ENCODE results near the gene HEXIM2. TPM values are rescaled to one million over a fixed set of nuclear protein-coding genes. Genes with fewer than 3 reads are reported as not detected.

HEXIM2 gene
- total and polyA plus RNA-seq, 2 of the 4 experiments (the other 2 are of a cell fraction): 4.5 to 6.1 TPM

GRCh38 chr17:45143094-45143670 lies 18.5 kb upstream of the HEXIM2 start (continued):
- TF ChIP-seq POLR2A (IDR thresholded peaks at IDR 0.05; ENCODE audit: low read depth, low read length): no peak

- H2AFZ ChIP-seq (replicated peaks; ENCODE audit: low read length, poor library complexity): peak overlapping the region; percentile 95
- ChIA-PET POLR2A (ENCODE audit: unreplicated experiment) (no interaction called here), CTCF (interaction anchor here (0.5 to 1.4 kb wide), 3 partner anchors 9 to 68 kb away, joined by 3 to 10 read pairs (median 3); partner anchors contain the start of gene ACBD4)
- peak overlapping the region; percentile 85 for H3K14ac ChIP-seq (replicated peaks; ENCODE audit: low read depth, low read length)
- H4K20me1 ChIP-seq (ENCODE audit: insufficient read depth, low read length): peaks cover 5% of the 10 kb centered on the region
- peak; percentile 80 for DNase-seq
- peak overlapping the region; percentile 72; the same call in 1 of the 2 replicates for H3K23ac ChIP-seq (ENCODE audit: low read depth, low read length)
- peaks cover 14% of the 10 kb centered on the region for H3K9me1 ChIP-seq (ENCODE audit: insufficient read depth, low read length)
- peak overlapping the region; percentile 98 for H2AK9ac ChIP-seq (replicated peaks; ENCODE audit: low read depth, low read length, poor library complexity)
- H3K56ac ChIP-seq (ENCODE audit: extremely low read depth, insufficient read depth, low read length): peak overlapping the region; percentile 74
- H2BK20ac ChIP-seq (ENCODE audit: low read depth, low read length): 0 out of 2 replicates have a peak overlapping the region, but pooled peaks have one; percentile 13
- H3K36me3 ChIP-seq (ENCODE audit: control insufficient read depth, insufficient read depth, low read length): no peaks in the 10 kb centered on the region
- ATAC-seq (ENCODE audit: low read depth): peak; percentile 49
- H3K27ac ChIP-seq (ENCODE audit: insufficient read depth, low read length): peak overlapping the region; percentile 98
- dilution Hi-C loops (cut with HindIII; ENCODE audit: low sequenced_read_pairs, unreplicated experiment) (no loop called here), intact Hi-C loops (cut with micrococcal nuclease) (no loop called here), in situ Hi-C loops (cut with MboI; ENCODE audit: low sequenced_read_pairs) (no loop called here)
- peak overlapping the region; percentile 69 for H3K9ac ChIP-seq (ENCODE audit: low read depth, low read length)
- peak; percentile 84; the same call in 1 of the 2 replicates for TF ChIP-seq MAZ (IDR thresholded peaks at IDR 0.05; ENCODE audit: borderline replicate concordance, low read depth, low read length)
- no peak for TF ChIP-seq ELK1 (IDR thresholded peaks at IDR 0.05; ENCODE audit: borderline replicate concordance, low read depth, low read length)
- peaks cover 0 to 24% of the 10 kb centered on the region in 2 experiments; a peak in 2 of 4 replicates for H3K79me1 ChIP-seq (ENCODE audit: low read depth in 1 of 2, low read length in 2 of 2)
- H3K27me3 ChIP-seq (ENCODE audit: control insufficient read depth, insufficient read depth, low read length): no peaks in the 10 kb centered on the region
- H4K91ac ChIP-seq (ENCODE audit: insufficient read depth, low read depth, low read length): peak overlapping the region; percentile 85
- peak overlapping the region; percentile 41; the same call in 1 of the 3 replicates for H2BK15ac ChIP-seq (ENCODE audit: low read depth, low read length)
- H3K9me3 ChIP-seq (ENCODE audit: control insufficient read depth, insufficient read depth, low read length): no peaks in the 10 kb centered on the region
- peak overlapping the region; percentile 67 for H3K4me2 ChIP-seq (ENCODE audit: low read depth, low read length)
- H4K8ac ChIP-seq (ENCODE audit: low read depth in 2 of 2, low read length in 2 of 2): peak overlapping the region; percentile 86 to 93
- H3K18ac ChIP-seq (ENCODE audit: low read depth, low read length): peak overlapping the region; percentile 52; the same call in 1 of the 2 replicates
- peak overlapping the region; percentile 97 for H3K4ac ChIP-seq (ENCODE audit: low read depth, low read length)
- peak overlapping the region; percentile 79 for H2BK120ac ChIP-seq (ENCODE audit: low read depth, low read length)
- no CpG with 5 or more reads among the region's 21 CpGs for WGBS, 2 experiments (ENCODE audit: extremely low coverage in 2 of 2, insufficient read length in 1 of 2)
- H2BK5ac ChIP-seq (ENCODE audit: low read depth, low read length, poor library complexity, severe bottlenecking): peak overlapping the region; percentile 90
- H3K4me3 ChIP-seq (ENCODE audit: insufficient read depth, low read depth, low read length): peak overlapping the region; percentile 22
- H3K4me1 ChIP-seq (ENCODE audit: control insufficient read depth, insufficient read depth, low read length): peaks cover 14% of the 10 kb centered on the region
- peak overlapping the region; percentile 90 for H4K5ac ChIP-seq (ENCODE audit: low read depth, low read length)
- BruUV-seq (replicated peaks): no TSS peak
- H2AK5ac ChIP-seq (ENCODE audit: low read depth, low read length): peak overlapping the region; percentile 85
These were observed 17.9 kb upstream of the HEXIM2 start for GRCh38 chr17:45143767-45144198.

Data from IMR-90 (cell line).